OCI-LY3 (cell line): ENCODE measurements around the gene CYTH4.

ENCODE experiments used
- H2AFZ ChIP-seq: fragments of 200-600, 300-600 bp; shearing (Covaris generic); 2 replicates; pipeline ENCODE4 v1.6.0; 2014; ENCODE audit warnings: antibody characterized with exemption, low read depth, low read length
- H3K27ac ChIP-seq: fragments of 200-600, 300-600 bp; sonication (generic); 2 replicates; pipeline ENCODE4 v1.5.1; 2014; ENCODE audit warnings: mild to moderate bottlenecking, low read length, moderate library complexity, mixed read lengths
- H3K27me3 ChIP-seq: fragments of 200-600, 300-600 bp; sonication (generic); 2 replicates; pipeline ENCODE4 v1.6.1; 2014; ENCODE audit warnings: low read depth, low read length, mixed read lengths
- H3K36me3 ChIP-seq: fragments of 200-600, 300-600 bp; sonication (generic); replicated peaks from 2 replicates; pipeline ENCODE3; 2014; ENCODE audit warnings: low read depth, low read length, mixed read lengths
- H3K4me1 ChIP-seq: fragments of 300-600, 200-600 bp; sonication (generic); 2 replicates; pipeline ENCODE4 v1.6.1; 2014; ENCODE audit warnings: low read length, mixed read lengths
- H3K4me2 ChIP-seq: fragments of 200-600, 300-600 bp; sonication (generic); 2 replicates; pipeline ENCODE4 v1.6.1; 2014; ENCODE audit warnings: low read length, mixed read lengths
- H3K4me3 ChIP-seq: fragments of 300-600, 200-600 bp; sonication (generic); 2 replicates; pipeline ENCODE4 v1.5.1; 2014; ENCODE audit warnings: antibody characterized with exemption, mild to moderate bottlenecking, low read length, moderate library complexity
- H3K79me2 ChIP-seq: fragments of 300-600, 200-600 bp; shearing (Covaris generic); 2 replicates; pipeline ENCODE4 v1.6.1; 2014; ENCODE audit warnings: mild to moderate bottlenecking, low read length, mixed read lengths
- H3K9ac ChIP-seq: fragments of 300-600, 200-600 bp; shearing (Covaris generic); 2 replicates; pipeline ENCODE4 v1.6.0; 2014; ENCODE audit warnings: mild to moderate bottlenecking, low read length, moderate library complexity
- H3K9me3 ChIP-seq: fragments of 200-600, 300-600 bp; shearing (Covaris generic); 2 replicates; pipeline ENCODE4 v1.6.1; 2014; ENCODE audit warnings: low read length, mixed read lengths; ENCODE audit not compliant: insufficient read depth
- H4K20me1 ChIP-seq: fragments of 200-600, 300-600 bp; sonication (generic); 2 replicates; pipeline ENCODE4 v1.6.1; 2016; ENCODE audit warnings: low read length, mixed read lengths; ENCODE audit not compliant: insufficient read depth
- CTCF ChIP-seq: fragments of 200-600, 300-600 bp; sonication (generic); IDR thresholded peaks from 2 replicates; pipeline ENCODE4 v1.5.1; 2014; ENCODE audit warnings: antibody characterized with exemption, low read length, low read depth
- EZH2phosphoT487 ChIP-seq: fragments of 200-600 bp; shearing (Covaris generic); IDR thresholded peaks from 2 replicates; pipeline ENCODE4 v1.6.1; 2018; ENCODE audit warnings: antibody characterized with exemption, mixed run types, low read depth

The CYTH4 gene

GRCh38 chr22:37243402-37244113 lies 38.8 kb upstream of the CYTH4 start:
- Histone ChIP-seq H3K9ac (peak overlapping the region; percentile 99), H3K27ac (peak overlapping the region; percentile 96), H3K4me2 (peak overlapping the region; percentile 92), H3K9me3 (no peaks in the 10 kb centered on the region), H4K20me1 (peaks cover 33% of the 10 kb centered on the region), H3K4me1 (peaks cover 81% of the 10 kb centered on the region), H3K36me3 (peaks cover 45% of the 10 kb centered on the region), H3K27me3 (no peaks in the 10 kb centered on the region), H3K4me3 (peak overlapping the region; percentile 94), H3K79me2 (peaks cover 58% of the 10 kb centered on the region), H2AFZ (no peak overlapping the region)
- TF ChIP-seq EZH2phosphoT487 (no peak), CTCF (no peak)

DNA sequence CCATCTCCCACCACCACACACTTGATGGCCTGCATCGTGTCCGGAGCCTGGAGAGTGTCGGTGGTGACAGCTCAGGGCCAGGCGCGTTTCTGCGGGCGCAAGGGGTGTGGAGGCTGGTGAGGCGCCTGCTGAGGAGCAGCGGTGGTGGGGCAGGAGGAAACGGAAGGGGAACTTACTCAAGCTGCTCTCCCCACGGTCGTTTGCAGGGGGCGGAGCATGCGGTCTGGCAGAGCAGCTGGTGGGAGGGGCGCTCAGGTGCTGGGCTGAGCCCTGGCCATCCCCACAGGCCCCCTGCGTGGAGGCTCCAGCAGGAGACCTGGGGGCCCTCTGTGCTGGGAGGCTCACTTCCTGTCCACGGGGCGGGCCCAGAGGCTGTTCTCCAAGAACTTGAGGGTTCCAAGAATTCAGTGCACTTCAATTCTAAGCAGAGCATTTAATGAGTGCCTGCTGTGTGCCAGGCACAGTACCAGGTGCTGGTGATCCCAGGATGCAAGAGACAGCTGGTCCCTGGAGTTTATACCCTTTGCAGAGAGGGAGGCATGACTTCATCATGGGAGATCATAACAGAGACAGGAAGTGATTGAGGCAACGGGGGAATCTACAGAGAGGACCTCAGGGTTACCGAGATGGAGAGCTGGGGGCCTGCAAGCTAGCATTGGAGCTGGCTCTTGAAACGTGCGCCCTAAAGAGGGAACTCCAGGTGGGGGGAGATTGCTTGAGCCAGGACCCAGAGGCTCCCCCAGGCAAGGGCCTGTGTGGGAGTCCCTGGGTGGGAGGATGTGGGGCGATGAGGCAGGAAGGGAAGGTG lies 38.0 kb upstream of the CYTH4 start, which contains the start of gene RAC2:
TSS of gene RAC2 (minus strand) at position 156 of the 808 bp plus-strand sequence. CDS start at position 35, 121 bp downstream.
- peak within 1 kb of the TSS; percentile 96 for H3K27ac ChIP-seq
- H3K27me3 ChIP-seq = no peaks in the 10 kb centered on the region
- H3K4me2 ChIP-seq = peak within 1 kb of the TSS; percentile 92
- peak within 1 kb of the TSS; percentile 99 for H3K9ac ChIP-seq
- no peaks in the 10 kb centered on the region for H3K9me3 ChIP-seq
- H2AFZ ChIP-seq = no peak within 1 kb of the TSS
- TF ChIP-seq CTCF (no peak), EZH2phosphoT487 (no peak)
- peaks cover 25% of the 10 kb centered on the region for H4K20me1 ChIP-seq
- H3K4me3 ChIP-seq = peak within 1 kb of the TSS; percentile 94
- peaks cover 50% of the 10 kb centered on the region for H3K79me2 ChIP-seq
- H3K36me3 ChIP-seq = peaks cover 37% of the 10 kb centered on the region
- H3K4me1 ChIP-seq = peaks cover 79% of the 10 kb centered on the region

DNA sequence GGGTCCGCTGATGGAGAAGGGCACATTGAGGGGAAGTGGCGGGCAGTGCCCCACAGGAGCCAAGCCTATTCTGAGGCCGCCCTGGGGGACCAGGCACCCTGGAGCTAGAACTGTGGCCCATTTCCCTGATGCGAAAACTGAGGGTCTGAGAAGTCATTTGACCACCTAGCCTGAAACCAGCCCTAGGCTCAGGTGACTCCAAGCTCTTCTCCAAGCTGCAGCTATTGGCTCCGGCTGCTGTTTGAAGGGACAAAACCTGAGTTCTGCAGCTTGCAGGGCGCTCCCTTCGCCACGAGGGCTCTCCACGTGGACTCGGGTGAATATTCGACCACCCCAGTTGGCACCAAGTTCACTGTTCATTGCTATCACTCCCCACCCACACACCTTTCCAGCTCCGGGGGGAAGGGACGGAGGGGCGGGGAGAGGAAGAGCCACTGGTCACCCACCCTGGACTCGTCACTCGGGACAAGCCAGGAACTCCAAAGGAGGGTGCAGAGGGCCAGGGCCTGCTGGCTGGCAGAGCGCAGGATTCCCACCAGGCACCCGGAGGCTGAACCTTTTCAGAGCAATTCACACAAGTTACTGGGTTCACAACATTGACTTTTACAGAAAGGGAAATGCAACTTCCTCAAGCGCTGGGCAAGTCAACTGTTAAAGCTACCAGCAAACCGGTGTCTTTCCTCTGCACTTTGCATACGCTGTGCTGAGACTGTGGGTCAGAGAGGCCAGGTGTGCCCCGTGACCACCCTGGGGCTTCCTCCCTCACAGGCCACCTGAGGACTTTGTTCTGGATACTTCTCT lies 37.2 kb upstream of the CYTH4 start:
- Histone ChIP-seq H4K20me1 (peaks cover 17% of the 10 kb centered on the region), H3K4me3 (peak overlapping the region; percentile 94), H3K4me1 (peaks cover 77% of the 10 kb centered on the region), H3K27ac (peak overlapping the region; percentile 96), H3K4me2 (peak overlapping the region; percentile 92), H3K9me3 (no peaks in the 10 kb centered on the region), H3K36me3 (peaks cover 29% of the 10 kb centered on the region), H3K79me2 (peaks cover 42% of the 10 kb centered on the region), H3K27me3 (no peaks in the 10 kb centered on the region), H3K9ac (peak overlapping the region; percentile 99), H2AFZ (no peak overlapping the region)
- no peak for TF ChIP-seq EZH2phosphoT487
- no peak for TF ChIP-seq CTCF

DNA sequence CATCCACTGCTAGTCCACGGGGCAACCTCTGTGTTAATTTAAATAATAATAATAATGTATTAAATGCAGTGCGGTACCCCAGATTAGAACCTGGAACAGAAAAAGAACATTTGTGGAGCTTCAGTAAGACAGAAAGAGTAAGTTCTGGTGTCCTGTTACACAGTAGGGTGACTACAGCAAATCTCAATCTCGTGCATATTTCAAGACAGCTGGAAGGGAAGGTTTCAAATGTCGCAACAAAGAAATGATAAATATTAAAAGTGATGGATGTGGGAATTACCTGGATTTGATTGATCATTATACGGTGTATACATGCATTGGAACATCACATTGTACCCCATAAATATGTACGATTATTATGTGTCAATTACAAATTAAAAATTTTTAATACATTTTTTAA lies 36.6 kb upstream of the CYTH4 start:
- no peaks in the 10 kb centered on the region for H3K27me3 ChIP-seq
- H3K9ac ChIP-seq = peak overlapping the region; percentile 99
- H2AFZ ChIP-seq = no peak overlapping the region
- peaks cover 11% of the 10 kb centered on the region for H4K20me1 ChIP-seq
- peak overlapping the region; percentile 92 for H3K4me2 ChIP-seq
- H3K9me3 ChIP-seq = no peaks in the 10 kb centered on the region
- peak overlapping the region; percentile 94 for H3K4me3 ChIP-seq
- H3K36me3 ChIP-seq = peaks cover 23% of the 10 kb centered on the region
- peaks cover 36% of the 10 kb centered on the region for H3K79me2 ChIP-seq
- peaks cover 74% of the 10 kb centered on the region for H3K4me1 ChIP-seq
- TF ChIP-seq EZH2phosphoT487 (no peak), CTCF (no peak)
- peak overlapping the region; percentile 96 for H3K27ac ChIP-seq
